Fibroblast of skin of left biceps (primary cell): Measurements from ENCODE around the gene PUS1.
A peak's percentile ranks its signal among the peaks of the same experiment; 100 is the strongest.
"Not testable (repeated sequence)": the region's sequence is repeated elsewhere in the genome, so short reads cannot be mapped to it uniquely, and the experiment has no call there.

ENCODE experiments used
- DNase-seq, 2 experiments: peaks; one replicate each; pipeline ENCODE4 v3.0.0-alpha.2; 2013; ENCODE audit warnings: low read depth in 2 of 2

PUS1 gene

GRCh38 chr12:131934535-131934934 is 5.5 kb downstream of the PUS1 start:
- no peak for DNase-seq

- DNase-seq = no peak
Measured at GRCh38 chr12:131938082-131938481, 9.0 kb downstream of the PUS1 start.

GRCh38 chr12:131939007-131939406 is 9.9 kb downstream of the PUS1 start:
- DNase-seq = no peak

- no peak for DNase-seq
Measured at GRCh38 chr12:131940141-131940547, 11.1 kb downstream of the PUS1 start.

GRCh38 chr12:131941116-131941986 is 12.3 kb downstream of the PUS1 start:
- no peak for DNase-seq

GRCh38 chr12:131941987-131942341 is 12.9 kb downstream of the PUS1 start:
- DNase-seq = no peak

- no peak for DNase-seq
Measured at GRCh38 chr12:131942671-131943070, 13.6 kb downstream of the PUS1 start.

GRCh38 chr12:131943389-131943788 is 14.3 kb downstream of the PUS1 start:
- no peak for DNase-seq

GRCh38 chr12:131943876-131944275 is 14.8 kb downstream of the PUS1 start:
- DNase-seq = no peak

GRCh38 chr12:131944601-131945251 is 15.7 kb downstream of the PUS1 start:
- no peak for DNase-seq

- DNase-seq = no peak
Measured at GRCh38 chr12:131946757-131947156, 17.7 kb downstream of the PUS1 start.

GRCh38 chr12:131947482-131948027 is 18.5 kb downstream of the PUS1 start:
- DNase-seq = no peak

- no peak for DNase-seq
Measured at GRCh38 chr12:131948166-131948712, 19.2 kb downstream of the PUS1 start.

- DNase-seq = not testable (repeated sequence)
Measured at GRCh38 chr12:131948713-131949430, 19.8 kb downstream of the PUS1 start.

GRCh38 chr12:131949431-131950181 is 20.5 kb downstream of the PUS1 start, which contains the start of gene EP400:
Gene EP400 (plus strand): TSS chr12:131949942. CDS start chr12:131960620, 10,678 bp downstream.
- DNase-seq = peak; percentile 85 to 86

GRCh38 chr12:131950182-131950913 is 21.3 kb downstream of the PUS1 start:
- no peak for DNase-seq

- DNase-seq = not testable (repeated sequence)
Measured at GRCh38 chr12:131953810-131954209, 24.7 kb downstream of the PUS1 start.

- not testable (repeated sequence) for DNase-seq
Measured at GRCh38 chr12:131954460-131954859, 25.4 kb downstream of the PUS1 start.

- no peak for DNase-seq
Measured at GRCh38 chr12:131959116-131959515, 30.0 kb downstream of the PUS1 start.
